ENCODE data around the gene ESR1. TPM values are rescaled to one million over a fixed set of nuclear protein-coding genes. Genes with fewer than 3 reads are reported as not detected.
"Not testable (repeated sequence)": the region's sequence is repeated elsewhere in the genome, so short reads cannot be mapped to it uniquely, and the experiment has no call there.

The ESR1 gene
- total RNA-seq, 2 donors from 2014 or later, result 0.07 to 1.3 TPM

GRCh38 chr6:151914484-151914883 lies 107.0 kb downstream of the ESR1 start:
- Mint-ChIP-seq H3K36me3 (ENCODE audit: insufficient read depth in 2 of 2) (no peaks in the 10 kb centered on the region), H3K9me3 (no peaks in the 10 kb centered on the region), H3K27me3 (ENCODE audit: low read depth) (no peaks in the 10 kb centered on the region), H3K4me1 (ENCODE audit: low read depth) (no peaks in the 10 kb centered on the region), H3K27ac (no peak overlapping the region), H3K4me3 (no peak overlapping the region)
- DNase-seq (no peak), ATAC-seq (replicated peaks in 1 of 2) (no peak)

DNA sequence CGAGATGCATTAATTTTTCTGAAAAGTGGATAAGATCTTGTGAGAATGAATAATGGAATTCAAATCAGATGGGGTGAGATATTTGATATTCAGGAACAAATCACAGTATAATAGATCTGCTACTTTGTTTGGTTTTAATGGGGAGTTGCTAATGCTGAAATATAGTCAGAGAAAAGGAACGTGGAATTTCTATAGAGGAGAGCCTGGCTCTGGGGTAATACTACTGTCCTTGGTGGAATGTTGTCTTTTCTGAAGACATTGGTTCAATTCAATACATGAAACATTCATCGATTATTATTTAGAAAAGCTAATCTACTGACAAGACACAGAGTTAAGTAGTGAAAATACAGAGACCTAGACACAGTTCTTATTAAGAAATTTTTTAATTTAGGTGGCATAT lies 108.6 kb downstream of the ESR1 start:
- Mint-ChIP-seq H3K36me3 (ENCODE audit: insufficient read depth in 2 of 2) (no peaks in the 10 kb centered on the region), H3K4me1 (ENCODE audit: low read depth) (no peaks in the 10 kb centered on the region), H3K27me3 (ENCODE audit: low read depth) (no peaks in the 10 kb centered on the region)

GRCh38 chr6:151916680-151917164 lies 109.2 kb downstream of the ESR1 start:
- ATAC-seq (replicated peaks in 1 of 2), result no peak
- no peaks in the 10 kb centered on the region for H3K4me1 Mint-ChIP-seq (ENCODE audit: low read depth)

More for the DNA sequence above, 108.6 kb downstream of the ESR1 start:
- Mint-ChIP-seq H3K4me3 (no peak overlapping the region), H3K9me3 (peaks cover 0 to 1% of the 10 kb centered on the region in 2 donors), H3K27ac (no peak overlapping the region)
- ATAC-seq (replicated peaks in 1 of 2), result no peak
- no peak for DNase-seq

DNA sequence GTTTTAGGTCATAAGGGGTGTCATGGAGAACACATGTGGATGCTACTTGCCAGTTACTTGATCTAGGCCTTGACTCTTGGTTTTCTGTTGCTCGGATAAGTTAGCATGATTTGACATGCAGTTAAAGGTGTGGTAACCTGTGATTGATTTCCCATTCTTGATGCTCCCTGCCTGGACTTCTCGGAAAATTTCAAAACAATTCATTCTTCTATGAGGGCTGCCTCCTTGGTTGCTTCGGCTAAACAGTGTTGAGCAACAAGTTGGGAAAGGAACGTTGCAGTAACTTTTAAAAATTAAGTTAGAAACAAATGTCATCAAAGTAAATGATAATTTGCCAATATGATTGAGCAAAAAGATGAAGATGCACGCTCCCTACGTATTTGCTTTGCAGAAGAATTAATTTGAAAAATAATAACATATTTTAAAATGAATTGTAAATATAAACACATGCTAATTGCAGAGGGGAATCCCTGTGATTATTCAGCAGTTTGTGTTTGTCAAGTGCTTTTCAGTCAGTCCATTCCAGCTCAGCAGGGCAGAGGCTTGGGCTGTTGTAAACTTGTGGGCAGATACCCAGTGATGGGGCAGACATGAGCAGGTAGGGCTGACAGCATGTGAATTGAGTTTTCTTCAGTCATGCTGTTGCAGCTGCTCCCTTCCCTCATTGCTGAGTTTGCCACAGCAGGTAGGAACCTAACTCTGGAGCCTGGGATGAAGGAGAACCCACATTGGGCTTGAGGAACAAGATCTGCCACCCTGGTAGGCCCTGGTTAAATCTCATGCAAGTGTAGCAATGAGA lies 110.2 kb downstream of the ESR1 start:
- H3K36me3 Mint-ChIP-seq (ENCODE audit: insufficient read depth in 2 of 2), result no peaks in the 10 kb centered on the region
- H3K4me1 Mint-ChIP-seq (ENCODE audit: low read depth), result no peaks in the 10 kb centered on the region
- H3K9me3 Mint-ChIP-seq, result peaks cover 6 to 8% of the 10 kb centered on the region in 2 donors
- H3K4me3 Mint-ChIP-seq, result no peak overlapping the region
- DNase-seq (no peak), ATAC-seq (replicated peaks in 1 of 2) (no peak)
- no peak overlapping the region for H3K27ac Mint-ChIP-seq
- no peaks in the 10 kb centered on the region for H3K27me3 Mint-ChIP-seq (ENCODE audit: low read depth)

More at GRCh38 chr6:151916680-151917164, 109.2 kb downstream of the ESR1 start:
- peaks cover 3 to 5% of the 10 kb centered on the region in 2 donors for H3K9me3 Mint-ChIP-seq
- H3K27ac Mint-ChIP-seq, result no peak overlapping the region
- H3K4me3 Mint-ChIP-seq, result no peak overlapping the region
- H3K27me3 Mint-ChIP-seq (ENCODE audit: low read depth), result no peaks in the 10 kb centered on the region
- no peak for DNase-seq
- H3K36me3 Mint-ChIP-seq (ENCODE audit: insufficient read depth in 2 of 2), result no peaks in the 10 kb centered on the region

DNA sequence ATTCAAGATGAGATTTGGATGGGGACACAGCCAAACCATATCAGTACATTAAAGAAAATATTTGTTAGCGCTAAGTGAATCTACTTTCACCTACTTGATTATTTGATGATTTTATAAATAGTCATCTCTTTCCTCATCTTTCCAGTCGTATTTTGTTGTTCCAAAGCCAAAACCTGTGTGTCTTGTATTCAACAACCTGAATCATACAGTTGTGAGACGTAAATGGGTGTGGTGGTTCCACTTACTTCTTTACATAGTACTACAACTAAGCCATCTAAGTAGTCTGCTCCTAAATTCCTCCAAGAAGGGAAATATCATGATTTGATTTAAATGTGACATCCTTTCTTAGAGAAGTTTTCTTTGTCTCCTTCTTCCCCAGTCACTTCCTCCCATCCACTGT lies 132.8 kb downstream of the ESR1 start:
- no peak for ATAC-seq (replicated peaks in 1 of 2)
- no peak for DNase-seq
- H3K4me1 Mint-ChIP-seq (ENCODE audit: low read depth), result no peaks in the 10 kb centered on the region
- H3K27me3 Mint-ChIP-seq (ENCODE audit: low read depth), result peaks cover 6% of the 10 kb centered on the region
- H3K4me3 Mint-ChIP-seq, result no peak overlapping the region
- H3K36me3 Mint-ChIP-seq (ENCODE audit: insufficient read depth in 2 of 2), result peaks cover 0 to 2% of the 10 kb centered on the region in 2 donors
- peaks cover 0 to 5% of the 10 kb centered on the region in 2 donors for H3K9me3 Mint-ChIP-seq
- no peak overlapping the region for H3K27ac Mint-ChIP-seq

DNA sequence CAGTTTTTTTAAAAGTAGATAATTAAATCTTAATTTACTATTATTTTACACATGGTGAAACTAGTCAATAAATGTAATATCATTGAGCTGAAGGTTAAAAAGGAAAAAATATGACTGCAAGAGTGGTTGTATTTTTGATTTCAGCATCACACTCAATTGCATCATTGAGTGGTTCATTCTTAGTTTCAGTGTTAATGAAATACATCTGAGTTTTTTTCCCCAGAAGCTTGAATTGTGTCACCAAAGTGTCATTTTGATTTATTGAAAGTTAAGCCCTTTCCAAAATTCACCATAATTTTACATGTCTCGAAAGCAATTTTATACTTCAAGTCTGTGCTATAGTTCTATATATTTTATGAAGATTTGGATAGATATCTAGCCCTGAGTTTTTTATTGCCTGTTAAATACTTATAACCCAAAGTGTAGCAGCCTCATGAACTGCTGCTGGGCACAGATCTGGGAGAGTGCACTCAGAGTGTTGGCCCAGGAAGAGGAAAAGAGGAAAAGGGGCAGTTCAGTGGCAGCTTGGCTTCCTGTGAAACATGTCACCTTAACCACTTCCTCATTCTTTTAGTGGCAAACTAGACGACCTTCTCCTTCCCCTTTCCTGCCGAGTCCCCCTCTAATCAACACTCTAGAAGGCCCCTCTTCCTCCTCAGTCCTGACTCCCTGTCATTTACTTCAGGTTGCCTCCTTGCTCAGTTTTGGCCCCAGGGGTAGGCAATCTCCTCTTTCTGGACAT lies 140.7 kb downstream of the ESR1 start:
- no peak for DNase-seq
- Mint-ChIP-seq H3K4me1 (ENCODE audit: low read depth) (peaks cover 12% of the 10 kb centered on the region), H3K9me3 (peaks cover 4 to 5% of the 10 kb centered on the region in 2 donors), H3K27me3 (ENCODE audit: low read depth) (no peaks in the 10 kb centered on the region), H3K27ac (peak overlapping the region; percentile 56), H3K4me3 (peak overlapping the region in 1 of 2 donors; percentile 36), H3K36me3 (ENCODE audit: insufficient read depth in 2 of 2) (peaks cover 4 to 5% of the 10 kb centered on the region in 2 donors)
- ATAC-seq (replicated peaks in 1 of 2), result peak in 1 of 2 donors; percentile 21

DNA sequence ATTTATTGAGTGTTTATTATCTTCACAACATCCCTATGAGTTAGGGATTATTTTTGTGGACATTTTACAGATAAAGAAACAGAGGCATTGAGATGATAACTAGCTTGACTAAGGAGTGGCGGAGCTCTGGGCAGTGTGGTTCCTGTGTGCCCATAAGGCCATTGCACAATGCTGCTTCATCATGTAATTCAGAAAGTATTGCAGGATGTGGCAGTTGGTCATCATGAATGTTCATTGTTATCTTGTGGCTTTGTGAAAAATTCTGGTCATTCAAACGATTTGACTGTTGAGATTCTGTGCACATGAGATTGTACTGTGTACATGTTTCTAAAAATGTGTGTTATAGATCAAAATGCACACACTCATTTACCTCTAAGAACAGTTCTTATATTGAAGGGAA lies 150.8 kb downstream of the ESR1 start:
- peak; percentile 21 to 43 for ATAC-seq (replicated peaks in 1 of 2)
- DNase-seq, result no peak
- Mint-ChIP-seq H3K27ac (no peak overlapping the region), H3K4me1 (ENCODE audit: low read depth) (peaks cover 25% of the 10 kb centered on the region), H3K27me3 (ENCODE audit: low read depth) (peaks cover 43% of the 10 kb centered on the region), H3K4me3 (no peak overlapping the region), H3K36me3 (ENCODE audit: insufficient read depth in 2 of 2) (peaks cover 4 to 10% of the 10 kb centered on the region in 2 donors), H3K9me3 (peaks cover 4 to 8% of the 10 kb centered on the region in 2 donors)

- peaks cover 4 to 10% of the 10 kb centered on the region in 2 donors for H3K36me3 Mint-ChIP-seq (ENCODE audit: insufficient read depth in 2 of 2)
- H3K4me3 Mint-ChIP-seq, result no peak overlapping the region
- no peak for DNase-seq
- H3K27ac Mint-ChIP-seq, result no peak overlapping the region
- peaks cover 4 to 8% of the 10 kb centered on the region in 2 donors for H3K9me3 Mint-ChIP-seq
- peaks cover 30% of the 10 kb centered on the region for H3K4me1 Mint-ChIP-seq (ENCODE audit: low read depth)
- peaks cover 51% of the 10 kb centered on the region for H3K27me3 Mint-ChIP-seq (ENCODE audit: low read depth)
- no peak for ATAC-seq (replicated peaks in 1 of 2)
These were observed 151.6 kb downstream of the ESR1 start for GRCh38 chr6:151959086-151959485.

DNA sequence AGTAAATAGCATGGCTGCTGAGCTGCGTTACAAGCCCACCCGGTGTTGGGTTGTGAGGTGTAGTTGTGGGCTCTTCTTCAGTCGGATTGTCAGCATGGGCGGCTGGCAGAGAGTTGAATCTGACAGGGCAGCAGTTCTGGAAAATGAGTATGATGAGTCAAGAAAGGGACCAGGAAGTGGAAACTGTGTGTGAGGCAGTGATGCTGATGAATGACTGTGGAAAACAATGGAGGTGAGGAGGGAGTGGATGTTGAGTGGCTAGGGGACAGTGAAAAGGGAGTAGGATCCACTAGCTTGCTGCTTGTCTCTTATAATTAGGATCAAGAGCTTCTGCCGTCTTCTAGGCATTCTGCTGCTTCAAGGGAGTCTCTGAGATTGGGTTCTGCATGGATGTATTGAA lies 154.3 kb downstream of the ESR1 start:
- H3K27ac Mint-ChIP-seq, result no peak overlapping the region
- peaks cover 56% of the 10 kb centered on the region for H3K27me3 Mint-ChIP-seq (ENCODE audit: low read depth)
- no peak for DNase-seq
- H3K4me3 Mint-ChIP-seq, result no peak overlapping the region
- H3K9me3 Mint-ChIP-seq, result peaks cover 4 to 8% of the 10 kb centered on the region in 2 donors
- peak; percentile 34 to 53 for ATAC-seq (replicated peaks in 1 of 2)
- H3K4me1 Mint-ChIP-seq (ENCODE audit: low read depth), result peaks cover 30% of the 10 kb centered on the region
- peaks cover 4 to 10% of the 10 kb centered on the region in 2 donors for H3K36me3 Mint-ChIP-seq (ENCODE audit: insufficient read depth in 2 of 2)

- peak overlapping the region in 1 of 2 donors; percentile 1 for H3K4me3 Mint-ChIP-seq
- H3K4me1 Mint-ChIP-seq (ENCODE audit: low read depth), result peaks cover 30% of the 10 kb centered on the region
- peaks cover 61% of the 10 kb centered on the region for H3K27me3 Mint-ChIP-seq (ENCODE audit: low read depth)
- H3K9me3 Mint-ChIP-seq, result peaks cover 6 to 8% of the 10 kb centered on the region in 2 donors
- H3K36me3 Mint-ChIP-seq (ENCODE audit: insufficient read depth in 2 of 2), result peaks cover 4 to 10% of the 10 kb centered on the region in 2 donors
- DNase-seq (peak; percentile 44 to 46), ATAC-seq (replicated peaks in 1 of 2) (peak; percentile 69 to 85)
- peak overlapping the region; percentile 77 for H3K27ac Mint-ChIP-seq
These were observed 154.9 kb downstream of the ESR1 start for GRCh38 chr6:151962246-151962846.

GRCh38 chr6:151963001-151963400 lies 155.5 kb downstream of the ESR1 start:
- H3K4me1 Mint-ChIP-seq (ENCODE audit: low read depth), result peaks cover 30% of the 10 kb centered on the region
- no peak overlapping the region for H3K27ac Mint-ChIP-seq
- H3K36me3 Mint-ChIP-seq (ENCODE audit: insufficient read depth in 2 of 2), result peaks cover 4 to 10% of the 10 kb centered on the region in 2 donors
- no peak for DNase-seq
- H3K9me3 Mint-ChIP-seq, result peaks cover 9% of the 10 kb centered on the region in 2 donors
- H3K4me3 Mint-ChIP-seq, result no peak overlapping the region
- no peak for ATAC-seq (replicated peaks in 1 of 2)
- H3K27me3 Mint-ChIP-seq (ENCODE audit: low read depth), result peaks cover 65% of the 10 kb centered on the region

DNA sequence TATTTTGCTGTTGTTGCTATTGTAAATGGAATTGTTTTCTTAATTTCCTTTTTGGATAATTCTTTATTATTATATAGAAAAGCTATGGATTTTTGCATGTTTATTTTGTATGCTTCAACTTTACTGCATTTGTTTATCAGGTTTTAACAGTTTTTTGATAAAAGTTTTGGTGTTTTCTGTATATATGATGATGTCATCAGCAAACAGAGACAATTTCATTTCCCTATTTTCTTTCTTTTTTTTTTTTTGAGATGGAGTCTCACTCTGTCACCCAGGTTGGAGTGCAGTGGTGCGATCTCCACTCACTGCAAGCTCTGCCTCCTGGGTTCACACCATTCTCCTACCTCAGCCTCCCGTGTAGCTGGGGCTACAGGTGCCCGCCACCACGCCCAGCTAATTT lies 156.9 kb downstream of the ESR1 start:
- H3K9me3 Mint-ChIP-seq; H3K36me3 Mint-ChIP-seq (ENCODE audit: insufficient read depth in 2 of 2); H3K4me3 Mint-ChIP-seq; DNase-seq; ATAC-seq (replicated peaks in 1 of 2); H3K27ac Mint-ChIP-seq: not testable (repeated sequence)
- Mint-ChIP-seq H3K4me1 (ENCODE audit: low read depth) (peaks cover 30% of the 10 kb centered on the region), H3K27me3 (ENCODE audit: low read depth) (peaks cover 60% of the 10 kb centered on the region)
